WTC11 (cell line): ENCODE results near the gene FAM234A. TPM values are rescaled to one million over a fixed set of nuclear protein-coding genes. Genes with fewer than 3 reads are reported as not detected.

Experiments used
- ATAC-seq: fragments of 200-7000 bp; cut with Tn5 transposase; 2 replicates; pipeline ENCODE4 v1.10.0; 2021; ENCODE audit warnings: mild to moderate bottlenecking, moderate library complexity
- CTCF ChIA-PET: fragments of 300-600 bp; sonication (Branson Sonifier 250); formaldehyde crosslinking; loops from one replicate; lab custom pipeline; 2021; ENCODE audit warnings: antibody characterized with exemption; lab: Charles Lee
- POLR2A ChIA-PET: fragments of 350-600 bp; sonication (Branson Sonifier 250); formaldehyde crosslinking; loops from one replicate; lab custom pipeline; 2021; ENCODE audit warnings: antibody characterized with exemption; lab: Charles Lee
- DNase-seq: peaks from one replicate; pipeline ENCODE4 v3.0.0; 2021; ENCODE audit warnings: low spot score
- H3K27ac Mint-ChIP-seq: 2 replicates; pipeline ENCODE4 v1.8.0; 2021; ENCODE audit warnings: mixed read lengths
- H3K27me3 Mint-ChIP-seq: 2 replicates; pipeline ENCODE4 v1.8.0; 2021; ENCODE audit warnings: low read depth, mild to moderate bottlenecking, moderate library complexity, mixed read lengths
- H3K36me3 Mint-ChIP-seq: 2 replicates; pipeline ENCODE4 v1.8.0; 2021; ENCODE audit warnings: mixed read lengths
- H3K4me1 Mint-ChIP-seq: 2 replicates; pipeline ENCODE4 v1.8.0; 2022; ENCODE audit warnings: mixed read lengths
- H3K4me3 Mint-ChIP-seq: 2 replicates; pipeline ENCODE4 v1.8.0; 2021; ENCODE audit warnings: mild to moderate bottlenecking, moderate library complexity, mixed read lengths
- H3K9me3 Mint-ChIP-seq: 2 replicates; pipeline ENCODE4 v1.8.0; 2021; ENCODE audit warnings: mixed read lengths
- CBFB ChIP-seq: sonication (generic); formaldehyde crosslinking; IDR thresholded peaks from 2 replicates; pipeline ENCODE4 v1.8.1; 2022; ENCODE audit warnings: mild to moderate bottlenecking, low read depth, missing genetic modification reagents
- CREM ChIP-seq: sonication (generic); formaldehyde crosslinking; IDR thresholded peaks from 2 replicates; pipeline ENCODE4 v1.8.1; 2022; ENCODE audit warnings: mild to moderate bottlenecking, missing genetic modification reagents, moderate library complexity
- FOXJ3 ChIP-seq: sonication (generic); formaldehyde crosslinking; IDR thresholded peaks from 2 replicates; pipeline ENCODE4 v1.9.0; 2021; ENCODE audit warnings: missing genetic modification reagents, mild to moderate bottlenecking, borderline replicate concordance
- FOXP1 ChIP-seq: sonication (generic); formaldehyde crosslinking; IDR thresholded peaks from 2 replicates; pipeline ENCODE4 v1.8.0; 2022; ENCODE audit warnings: missing genetic modification reagents, mild to moderate bottlenecking, moderate library complexity, borderline replicate concordance
- GABPB1 ChIP-seq: sonication (generic); formaldehyde crosslinking; IDR thresholded peaks from 2 replicates; pipeline ENCODE4 v1.8.1; 2023; ENCODE audit warnings: mild to moderate bottlenecking, missing genetic modification reagents
- MXD4 ChIP-seq: fragments of 250-450 bp; sonication (Bioruptor Pico); IDR thresholded peaks from 2 replicates; pipeline ENCODE4 v1.8.0; 2021; ENCODE audit warnings: mild to moderate bottlenecking, moderate library complexity, borderline replicate concordance
- NFATC4 ChIP-seq: fragments of 250-450 bp; sonication (Bioruptor Pico); IDR thresholded peaks from 2 replicates; pipeline ENCODE4 v1.9.0; 2021; ENCODE audit warnings: mild to moderate bottlenecking
- NR1H2 ChIP-seq: sonication (generic); formaldehyde crosslinking; IDR thresholded peaks from 2 replicates; pipeline ENCODE4 v1.9.0; 2021; ENCODE audit warnings: mild to moderate bottlenecking, moderate library complexity, missing genetic modification reagents
- PRRX2 ChIP-seq: fragments of 250-450 bp; sonication (Bioruptor Pico); IDR thresholded peaks from 2 replicates; pipeline ENCODE4 v1.8.0; 2021; ENCODE audit warnings: mild to moderate bottlenecking
- RORB ChIP-seq: fragments of 250-450 bp; sonication (Bioruptor Pico); IDR thresholded peaks from 2 replicates; pipeline ENCODE4 v1.9.0; 2021; ENCODE audit warnings: mild to moderate bottlenecking
- ZNF219 ChIP-seq: sonication (generic); formaldehyde crosslinking; IDR thresholded peaks from 2 replicates; pipeline ENCODE4 v1.8.0; 2023; ENCODE audit warnings: missing genetic modification reagents, mild to moderate bottlenecking, borderline replicate concordance
- ZNF396 ChIP-seq: fragments of 250-450 bp; sonication (Bioruptor Pico); IDR thresholded peaks from 2 replicates; pipeline ENCODE4 v1.8.0; 2021; ENCODE audit warnings: mild to moderate bottlenecking, moderate library complexity, borderline replicate concordance
- ZNF425 ChIP-seq: fragments of 250-450 bp; sonication (Bioruptor Pico); conservative IDR thresholded peaks from 2 replicates; pipeline ENCODE4 v1.9.0; 2021; ENCODE audit warnings: mild to moderate bottlenecking
- total RNA-seq: library from RNA; stranded (reverse); gene quantifications from 3 replicates; pipeline ENCODE4 v1.2.3, GENCODE V29; 2021
- TF ChIP-seq, protein P1 (sequence below): sonication (generic); formaldehyde crosslinking; IDR thresholded peaks from 2 replicates; pipeline ENCODE4 v1.8.0; 2022; ENCODE audit warnings: missing genetic modification reagents
- TF ChIP-seq, protein P2 (sequence below): sonication (generic); formaldehyde crosslinking; IDR thresholded peaks from 2 replicates; pipeline ENCODE4 v1.8.0; 2022; ENCODE audit warnings: mild to moderate bottlenecking, missing genetic modification reagents
- TF ChIP-seq, protein P3 (sequence below): fragments of 250-450 bp; sonication (Bioruptor Pico); IDR thresholded peaks from 2 replicates; pipeline ENCODE4 v1.9.0; 2021; ENCODE audit warnings: moderate library complexity, mild to moderate bottlenecking, inconsistent platforms, borderline replicate concordance
- TF ChIP-seq, protein P4 (sequence below): sonication (generic); formaldehyde crosslinking; IDR thresholded peaks from 2 replicates; pipeline ENCODE4 v1.8.1; 2022; ENCODE audit warnings: missing genetic modification reagents, borderline replicate concordance

FAM234A gene
- total RNA-seq, 1 experiment from 2014 or later: 115 TPM

GRCh38 chr16:263182-263774, 28.7 kb downstream of the FAM234A start (continued):
- TF ChIP-seq, protein P1, sequence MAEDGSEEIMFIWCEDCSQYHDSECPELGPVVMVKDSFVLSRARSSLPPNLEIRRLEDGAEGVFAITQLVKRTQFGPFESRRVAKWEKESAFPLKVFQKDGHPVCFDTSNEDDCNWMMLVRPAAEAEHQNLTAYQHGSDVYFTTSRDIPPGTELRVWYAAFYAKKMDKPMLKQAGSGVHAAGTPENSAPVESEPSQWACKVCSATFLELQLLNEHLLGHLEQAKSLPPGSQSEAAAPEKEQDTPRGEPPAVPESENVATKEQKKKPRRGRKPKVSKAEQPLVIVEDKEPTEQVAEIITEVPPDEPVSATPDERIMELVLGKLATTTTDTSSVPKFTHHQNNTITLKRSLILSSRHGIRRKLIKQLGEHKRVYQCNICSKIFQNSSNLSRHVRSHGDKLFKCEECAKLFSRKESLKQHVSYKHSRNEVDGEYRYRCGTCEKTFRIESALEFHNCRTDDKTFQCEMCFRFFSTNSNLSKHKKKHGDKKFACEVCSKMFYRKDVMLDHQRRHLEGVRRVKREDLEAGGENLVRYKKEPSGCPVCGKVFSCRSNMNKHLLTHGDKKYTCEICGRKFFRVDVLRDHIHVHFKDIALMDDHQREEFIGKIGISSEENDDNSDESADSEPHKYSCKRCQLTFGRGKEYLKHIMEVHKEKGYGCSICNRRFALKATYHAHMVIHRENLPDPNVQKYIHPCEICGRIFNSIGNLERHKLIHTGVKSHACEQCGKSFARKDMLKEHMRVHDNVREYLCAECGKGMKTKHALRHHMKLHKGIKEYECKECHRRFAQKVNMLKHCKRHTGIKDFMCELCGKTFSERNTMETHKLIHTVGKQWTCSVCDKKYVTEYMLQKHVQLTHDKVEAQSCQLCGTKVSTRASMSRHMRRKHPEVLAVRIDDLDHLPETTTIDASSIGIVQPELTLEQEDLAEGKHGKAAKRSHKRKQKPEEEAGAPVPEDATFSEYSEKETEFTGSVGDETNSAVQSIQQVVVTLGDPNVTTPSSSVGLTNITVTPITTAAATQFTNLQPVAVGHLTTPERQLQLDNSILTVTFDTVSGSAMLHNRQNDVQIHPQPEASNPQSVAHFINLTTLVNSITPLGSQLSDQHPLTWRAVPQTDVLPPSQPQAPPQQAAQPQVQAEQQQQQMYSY: no peak
- TF ChIP-seq, protein P2, sequence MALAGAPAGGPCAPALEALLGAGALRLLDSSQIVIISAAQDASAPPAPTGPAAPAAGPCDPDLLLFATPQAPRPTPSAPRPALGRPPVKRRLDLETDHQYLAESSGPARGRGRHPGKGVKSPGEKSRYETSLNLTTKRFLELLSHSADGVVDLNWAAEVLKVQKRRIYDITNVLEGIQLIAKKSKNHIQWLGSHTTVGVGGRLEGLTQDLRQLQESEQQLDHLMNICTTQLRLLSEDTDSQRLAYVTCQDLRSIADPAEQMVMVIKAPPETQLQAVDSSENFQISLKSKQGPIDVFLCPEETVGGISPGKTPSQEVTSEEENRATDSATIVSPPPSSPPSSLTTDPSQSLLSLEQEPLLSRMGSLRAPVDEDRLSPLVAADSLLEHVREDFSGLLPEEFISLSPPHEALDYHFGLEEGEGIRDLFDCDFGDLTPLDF (CRISPR knock-in tag): no peak
- TF ChIP-seq PRRX2 (no peak), ZNF219 (CRISPR knock-in tag) (no peak), NFATC4 (CRISPR knock-in tag) (no peak)

GRCh38 chr16:263944-264343, 29.3 kb downstream of the FAM234A start:
- POLR2A ChIA-PET: no interaction called here
- CTCF ChIA-PET: interaction anchor here (1.1 kb wide), 1 partner anchor 89 kb away, joined by 5 read pairs; no protein-coding TSS in a partner anchor
- Mint-ChIP-seq H3K27ac (no peak overlapping the region), H3K36me3 (peaks cover 6% of the 10 kb centered on the region; the same call in 1 of the 2 replicates), H3K27me3 (no peaks in the 10 kb centered on the region), H3K4me1 (no peaks in the 10 kb centered on the region), H3K4me3 (no peak overlapping the region)
- TF ChIP-seq RORB (CRISPR knock-in tag): no peak
- TF ChIP-seq, protein P3, sequence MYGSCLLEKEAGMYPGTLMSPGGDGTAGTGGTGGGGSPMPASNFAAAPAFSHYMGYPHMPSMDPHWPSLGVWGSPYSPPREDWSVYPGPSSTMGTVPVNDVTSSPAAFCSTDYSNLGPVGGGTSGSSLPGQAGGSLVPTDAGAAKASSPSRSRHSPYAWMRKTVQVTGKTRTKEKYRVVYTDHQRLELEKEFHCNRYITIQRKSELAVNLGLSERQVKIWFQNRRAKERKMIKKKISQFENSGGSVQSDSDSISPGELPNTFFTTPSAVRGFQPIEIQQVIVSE: no peak
- TF ChIP-seq, protein P4, sequence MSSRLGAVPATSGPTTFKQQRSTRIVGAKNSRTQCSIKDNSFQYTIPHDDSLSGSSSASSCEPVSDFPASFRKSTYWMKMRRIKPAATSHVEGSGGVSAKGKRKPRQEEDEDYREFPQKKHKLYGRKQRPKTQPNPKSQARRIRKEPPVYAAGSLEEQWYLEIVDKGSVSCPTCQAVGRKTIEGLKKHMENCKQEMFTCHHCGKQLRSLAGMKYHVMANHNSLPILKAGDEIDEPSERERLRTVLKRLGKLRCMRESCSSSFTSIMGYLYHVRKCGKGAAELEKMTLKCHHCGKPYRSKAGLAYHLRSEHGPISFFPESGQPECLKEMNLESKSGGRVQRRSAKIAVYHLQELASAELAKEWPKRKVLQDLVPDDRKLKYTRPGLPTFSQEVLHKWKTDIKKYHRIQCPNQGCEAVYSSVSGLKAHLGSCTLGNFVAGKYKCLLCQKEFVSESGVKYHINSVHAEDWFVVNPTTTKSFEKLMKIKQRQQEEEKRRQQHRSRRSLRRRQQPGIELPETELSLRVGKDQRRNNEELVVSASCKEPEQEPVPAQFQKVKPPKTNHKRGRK: no peak
- TF ChIP-seq ZNF396: no peak
- TF ChIP-seq FOXP1 (CRISPR knock-in tag): no peak
- TF ChIP-seq, protein P1: no peak
- TF ChIP-seq, all 79 proteins: peak for 0
- H3K9me3 Mint-ChIP-seq: no peaks in the 10 kb centered on the region
- no peak for DNase-seq
- ATAC-seq: no peak

- H3K4me3 Mint-ChIP-seq: no peak overlapping the region
- TF ChIP-seq ZNF425 (CRISPR knock-in tag) (no peak), GABPB1 (CRISPR knock-in tag) (no peak), NR1H2 (CRISPR knock-in tag) (no peak), CREM (CRISPR knock-in tag) (no peak), FOXJ3 (CRISPR knock-in tag) (no peak), CBFB (CRISPR knock-in tag) (no peak), MXD4 (CRISPR knock-in tag) (no peak)
- TF ChIP-seq, protein P2 (CRISPR knock-in tag): no peak
- TF ChIP-seq, all 79 proteins: peak for 0
- ATAC-seq (no peak), DNase-seq (no peak)
- Mint-ChIP-seq H3K4me1 (no peaks in the 10 kb centered on the region), H3K36me3 (peaks cover 6% of the 10 kb centered on the region; the same call in 1 of the 2 replicates), H3K27ac (no peak overlapping the region), H3K27me3 (no peaks in the 10 kb centered on the region), H3K9me3 (no peaks in the 10 kb centered on the region)
- ChIA-PET CTCF (interaction anchor here (1.1 kb wide), 1 partner anchor 88 kb away, joined by 5 read pairs; no protein-coding TSS in a partner anchor), POLR2A (no interaction called here)
Measured at GRCh38 chr16:264440-264951, 29.9 kb downstream of the FAM234A start.
